ENCODE data around the gene JPH3. TPM values are rescaled to one million over a fixed set of nuclear protein-coding genes. Genes with fewer than 3 reads are reported as not detected.

JPH3 gene
- total RNA-seq, 1 experiment from 2014 or later: 32.7 TPM

DNA sequence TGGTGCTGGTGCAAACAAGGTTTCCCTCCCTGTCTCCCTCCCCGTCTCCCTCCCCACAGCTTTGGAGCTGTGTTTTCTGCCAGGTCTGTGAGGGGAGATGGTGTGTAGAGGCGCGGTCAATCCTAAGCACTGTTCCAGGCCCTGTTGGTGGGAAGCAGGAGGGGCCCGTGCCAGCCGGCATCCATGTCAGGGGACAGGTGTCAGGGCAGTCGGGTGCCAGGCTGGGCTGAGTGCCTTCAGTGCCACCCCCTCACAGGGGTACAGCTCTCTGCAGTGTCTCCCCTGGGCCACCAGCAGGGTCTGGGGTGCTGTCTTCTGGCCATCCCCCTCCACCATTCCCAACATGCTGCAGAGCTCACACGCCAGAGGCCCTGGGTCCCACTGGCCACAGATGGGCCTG lies 89.9 kb downstream of the JPH3 start:
- Histone ChIP-seq H3K9me3 (ENCODE audit: control insufficient read depth, low read depth, low read length) (no peaks in the 10 kb centered on the region), H2BK15ac (ENCODE audit: low read depth, low read length) (no peak overlapping the region), H3K56ac (ENCODE audit: insufficient read length, low read depth, low read length) (no peak overlapping the region), H3K4me1 (ENCODE audit: insufficient read depth, low read length) (no peaks in the 10 kb centered on the region), H4K8ac (replicated peaks; ENCODE audit: insufficient read length, low read depth, low read length) (no peak overlapping the region), H3K23ac (ENCODE audit: insufficient read length, low read depth, low read length) (no peak overlapping the region), H3K27me3 (ENCODE audit: insufficient read depth, low read length) (no peaks in the 10 kb centered on the region), H3K27ac (ENCODE audit: insufficient read length, low read depth, low read length) (no peak overlapping the region), H2BK5ac (ENCODE audit: insufficient read length, low read length) (no peak overlapping the region), H4K20me1 (ENCODE audit: control insufficient read depth, insufficient read depth, insufficient read length) (no peaks in the 10 kb centered on the region), H3K18ac (ENCODE audit: insufficient read length, low read depth, low read length) (no peak overlapping the region), H2AK5ac (ENCODE audit: insufficient read length, low read length) (no peak overlapping the region), H4K5ac (ENCODE audit: insufficient read length, low read depth, low read length) (no peak overlapping the region), H3K79me1 (ENCODE audit: insufficient read depth, low read depth, low read length, poor library complexity, severe bottlenecking) (no peaks in the 10 kb centered on the region), H2BK120ac (ENCODE audit: low read depth, low read length, poor library complexity, severe bottlenecking) (no peak overlapping the region), H3T11ph (ENCODE audit: low read length) (no peak overlapping the region), H3K14ac (ENCODE audit: insufficient read depth, low read length) (no peak overlapping the region; the same call in 1 of the 2 replicates), H3K23me2 (ENCODE audit: insufficient read length, low read depth, low read length, poor library complexity, severe bottlenecking) (no peaks in the 10 kb centered on the region), H2AFZ (ENCODE audit: low read length) (no peak overlapping the region), H3K79me2 (ENCODE audit: insufficient read depth, low read length) (no peaks in the 10 kb centered on the region), H3K4ac (ENCODE audit: low read depth, low read length) (no peak overlapping the region), H4K91ac (ENCODE audit: insufficient read length, low read depth, low read length) (no peak overlapping the region), H2BK20ac (ENCODE audit: low read depth, low read length, poor library complexity, severe bottlenecking) (no peak overlapping the region), H3K9ac (ENCODE audit: extremely low read depth, insufficient read length, low read length) (no peak overlapping the region), H2BK12ac (ENCODE audit: insufficient read length, low read depth, low read length) (no peak overlapping the region), H3K4me2 (ENCODE audit: insufficient read depth, insufficient read length, low read length) (no peak overlapping the region)
- TF ChIP-seq, protein P1, sequence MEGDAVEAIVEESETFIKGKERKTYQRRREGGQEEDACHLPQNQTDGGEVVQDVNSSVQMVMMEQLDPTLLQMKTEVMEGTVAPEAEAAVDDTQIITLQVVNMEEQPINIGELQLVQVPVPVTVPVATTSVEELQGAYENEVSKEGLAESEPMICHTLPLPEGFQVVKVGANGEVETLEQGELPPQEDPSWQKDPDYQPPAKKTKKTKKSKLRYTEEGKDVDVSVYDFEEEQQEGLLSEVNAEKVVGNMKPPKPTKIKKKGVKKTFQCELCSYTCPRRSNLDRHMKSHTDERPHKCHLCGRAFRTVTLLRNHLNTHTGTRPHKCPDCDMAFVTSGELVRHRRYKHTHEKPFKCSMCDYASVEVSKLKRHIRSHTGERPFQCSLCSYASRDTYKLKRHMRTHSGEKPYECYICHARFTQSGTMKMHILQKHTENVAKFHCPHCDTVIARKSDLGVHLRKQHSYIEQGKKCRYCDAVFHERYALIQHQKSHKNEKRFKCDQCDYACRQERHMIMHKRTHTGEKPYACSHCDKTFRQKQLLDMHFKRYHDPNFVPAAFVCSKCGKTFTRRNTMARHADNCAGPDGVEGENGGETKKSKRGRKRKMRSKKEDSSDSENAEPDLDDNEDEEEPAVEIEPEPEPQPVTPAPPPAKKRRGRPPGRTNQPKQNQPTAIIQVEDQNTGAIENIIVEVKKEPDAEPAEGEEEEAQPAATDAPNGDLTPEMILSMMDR (conservative IDR thresholded peaks at IDR 0.05): no peak
- Mint-ChIP-seq H3K27ac (no peak overlapping the region), H3K4me1 (peaks cover 0 to 3% of the 10 kb centered on the region in 2 experiments; a peak in 2 of 4 replicates), H3K36me3 (ENCODE audit: insufficient read depth in 1 of 3, low read depth in 3 of 3) (peaks cover 6 to 26% (median 25%) of the 10 kb centered on the region in 3 experiments; a peak in 6 of 7 replicates), H3K27me3 (ENCODE audit: low read depth) (peaks cover 1% of the 10 kb centered on the region; the same call in 1 of the 2 replicates), H3K4me3 (no peak overlapping the region), H3K9me3 (no peaks in the 10 kb centered on the region)
- no CpG with 5 or more reads among the region's 7 CpGs for WGBS (ENCODE audit: extremely low coverage, insufficient read length, low lambda C conversion rate)
- DNase-seq: no peak

Measured in H9 (cell line).